ENCODE measurements around the gene TRIP6. TPM values are rescaled to one million over a fixed set of nuclear protein-coding genes. Genes with fewer than 3 reads are reported as not detected.

TRIP6 gene
- total RNA-seq, 1 donor from 2014 or later: 13.1 TPM

DNA sequence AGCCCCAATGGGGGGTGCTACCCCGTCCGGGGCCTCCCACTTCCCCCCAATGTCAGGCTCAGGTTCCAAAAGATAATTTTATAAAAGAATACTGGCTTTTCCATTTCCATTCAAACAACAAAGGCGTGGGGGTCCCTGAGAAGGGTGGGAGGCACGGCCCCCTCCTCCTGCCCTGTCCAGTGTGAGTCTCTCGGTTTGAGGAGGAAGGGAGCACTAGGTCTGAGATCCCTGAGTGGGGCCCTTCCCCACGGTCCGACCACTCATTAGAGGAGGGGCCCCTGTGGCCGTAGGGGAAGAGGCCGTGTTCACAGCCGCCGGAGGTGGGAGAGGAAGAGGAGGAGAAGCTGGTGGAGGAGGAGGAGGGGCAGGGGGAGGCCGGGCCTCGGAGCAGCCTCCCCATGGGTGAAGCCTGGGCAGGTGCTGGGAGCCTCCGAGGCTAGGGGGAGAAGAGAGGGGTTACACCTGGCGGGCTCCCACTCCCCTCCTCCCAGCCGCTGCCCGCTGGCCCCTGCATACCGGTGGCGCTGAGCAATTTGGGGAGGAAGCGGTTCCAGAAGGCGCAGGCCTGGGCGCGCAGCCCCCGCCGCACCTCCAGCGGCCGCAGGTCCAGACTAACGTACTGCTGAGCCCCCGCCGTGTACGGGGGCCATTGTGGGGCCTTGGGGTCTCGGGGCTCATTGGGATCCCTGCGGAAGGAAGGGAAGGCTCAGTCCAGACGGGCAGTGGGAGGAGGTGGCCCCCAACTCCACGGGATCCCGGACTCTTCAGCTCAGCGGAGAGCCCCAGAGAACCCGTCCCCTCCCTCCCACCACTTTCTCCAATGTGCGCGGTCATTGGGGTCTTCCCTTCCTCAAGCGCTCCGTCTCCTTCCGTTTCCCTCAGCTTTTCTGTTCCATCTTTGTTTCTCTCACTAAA lies 23.7 kb downstream of the TRIP6 start:
- peaks cover 14% of the 10 kb centered on the region for H3K9me3 Mint-ChIP-seq (ENCODE audit: unreplicated experiment)
- peak overlapping the region; percentile 94 for H3K27ac Mint-ChIP-seq (ENCODE audit: unreplicated experiment)
- no peaks in the 10 kb centered on the region for H3K36me3 Mint-ChIP-seq (ENCODE audit: unreplicated experiment)
- H3K4me1 Mint-ChIP-seq (ENCODE audit: low read depth, unreplicated experiment): peaks cover 12% of the 10 kb centered on the region
- peaks cover 16% of the 10 kb centered on the region for H3K27me3 Mint-ChIP-seq (ENCODE audit: unreplicated experiment)
- peak; percentile 24 for DNase-seq
- TF ChIP-seq, protein P1, sequence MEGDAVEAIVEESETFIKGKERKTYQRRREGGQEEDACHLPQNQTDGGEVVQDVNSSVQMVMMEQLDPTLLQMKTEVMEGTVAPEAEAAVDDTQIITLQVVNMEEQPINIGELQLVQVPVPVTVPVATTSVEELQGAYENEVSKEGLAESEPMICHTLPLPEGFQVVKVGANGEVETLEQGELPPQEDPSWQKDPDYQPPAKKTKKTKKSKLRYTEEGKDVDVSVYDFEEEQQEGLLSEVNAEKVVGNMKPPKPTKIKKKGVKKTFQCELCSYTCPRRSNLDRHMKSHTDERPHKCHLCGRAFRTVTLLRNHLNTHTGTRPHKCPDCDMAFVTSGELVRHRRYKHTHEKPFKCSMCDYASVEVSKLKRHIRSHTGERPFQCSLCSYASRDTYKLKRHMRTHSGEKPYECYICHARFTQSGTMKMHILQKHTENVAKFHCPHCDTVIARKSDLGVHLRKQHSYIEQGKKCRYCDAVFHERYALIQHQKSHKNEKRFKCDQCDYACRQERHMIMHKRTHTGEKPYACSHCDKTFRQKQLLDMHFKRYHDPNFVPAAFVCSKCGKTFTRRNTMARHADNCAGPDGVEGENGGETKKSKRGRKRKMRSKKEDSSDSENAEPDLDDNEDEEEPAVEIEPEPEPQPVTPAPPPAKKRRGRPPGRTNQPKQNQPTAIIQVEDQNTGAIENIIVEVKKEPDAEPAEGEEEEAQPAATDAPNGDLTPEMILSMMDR (IDR thresholded peaks at IDR 0.05; ENCODE audit: partially characterized antibody, unreplicated experiment): no peak
- peak overlapping the region; percentile 90 for H3K4me3 Mint-ChIP-seq (ENCODE audit: unreplicated experiment)

DNA sequence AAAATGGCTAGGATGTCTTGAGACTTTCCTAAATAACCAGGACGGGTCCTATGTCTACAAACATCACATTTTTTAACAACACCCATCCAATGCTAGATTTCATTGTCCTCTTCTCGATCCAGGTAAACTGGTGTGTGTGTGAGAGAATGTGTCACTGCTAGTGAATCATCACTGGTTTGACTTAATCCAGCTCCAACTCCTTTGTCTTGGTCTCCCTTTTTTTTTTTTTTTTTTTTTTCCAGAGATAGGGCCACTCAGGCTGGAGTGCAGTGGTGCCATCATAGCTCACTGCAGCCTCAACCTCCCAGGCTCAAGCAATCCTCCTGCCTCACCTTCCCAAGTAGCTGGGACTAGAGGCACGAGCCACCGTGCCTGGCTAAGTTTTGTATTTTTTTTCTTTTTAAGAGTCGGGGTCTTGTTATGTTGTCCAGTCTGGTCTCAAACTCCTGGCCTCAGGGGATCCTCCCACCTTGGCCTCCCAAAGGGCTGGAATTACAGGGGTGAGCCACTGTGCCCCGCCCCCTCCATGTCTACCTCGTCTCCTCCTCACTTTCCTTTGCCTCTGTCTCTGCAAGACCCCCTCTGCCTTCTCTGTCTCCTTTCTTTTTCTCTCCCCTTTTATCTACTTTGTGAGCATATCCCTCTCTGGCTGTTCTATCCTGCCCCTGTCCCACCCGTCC lies 24.5 kb downstream of the TRIP6 start:
- peaks cover 17% of the 10 kb centered on the region for H3K4me1 Mint-ChIP-seq (ENCODE audit: low read depth, unreplicated experiment)
- H3K27me3 Mint-ChIP-seq (ENCODE audit: unreplicated experiment): peaks cover 22% of the 10 kb centered on the region
- TF ChIP-seq, protein P1 (IDR thresholded peaks at IDR 0.05; ENCODE audit: partially characterized antibody, unreplicated experiment): no peak
- peak overlapping the region; percentile 91 for H3K27ac Mint-ChIP-seq (ENCODE audit: unreplicated experiment)
- peaks cover 18% of the 10 kb centered on the region for H3K9me3 Mint-ChIP-seq (ENCODE audit: unreplicated experiment)
- DNase-seq: no peak
- peak overlapping the region; percentile 86 for H3K4me3 Mint-ChIP-seq (ENCODE audit: unreplicated experiment)
- H3K36me3 Mint-ChIP-seq (ENCODE audit: unreplicated experiment): no peaks in the 10 kb centered on the region

GRCh38 chr7:100892364-100893317 lies 25.5 kb downstream of the TRIP6 start:
- Mint-ChIP-seq H3K4me1 (ENCODE audit: low read depth, unreplicated experiment) (peaks cover 16% of the 10 kb centered on the region), H3K36me3 (ENCODE audit: unreplicated experiment) (no peaks in the 10 kb centered on the region), H3K27ac (ENCODE audit: unreplicated experiment) (no peak overlapping the region), H3K4me3 (ENCODE audit: unreplicated experiment) (peak overlapping the region; percentile 61), H3K9me3 (ENCODE audit: unreplicated experiment) (peaks cover 16% of the 10 kb centered on the region), H3K27me3 (ENCODE audit: unreplicated experiment) (peaks cover 22% of the 10 kb centered on the region)
- DNase-seq: no peak
- TF ChIP-seq, protein P1 (IDR thresholded peaks at IDR 0.05; ENCODE audit: partially characterized antibody, unreplicated experiment): no peak

DNA sequence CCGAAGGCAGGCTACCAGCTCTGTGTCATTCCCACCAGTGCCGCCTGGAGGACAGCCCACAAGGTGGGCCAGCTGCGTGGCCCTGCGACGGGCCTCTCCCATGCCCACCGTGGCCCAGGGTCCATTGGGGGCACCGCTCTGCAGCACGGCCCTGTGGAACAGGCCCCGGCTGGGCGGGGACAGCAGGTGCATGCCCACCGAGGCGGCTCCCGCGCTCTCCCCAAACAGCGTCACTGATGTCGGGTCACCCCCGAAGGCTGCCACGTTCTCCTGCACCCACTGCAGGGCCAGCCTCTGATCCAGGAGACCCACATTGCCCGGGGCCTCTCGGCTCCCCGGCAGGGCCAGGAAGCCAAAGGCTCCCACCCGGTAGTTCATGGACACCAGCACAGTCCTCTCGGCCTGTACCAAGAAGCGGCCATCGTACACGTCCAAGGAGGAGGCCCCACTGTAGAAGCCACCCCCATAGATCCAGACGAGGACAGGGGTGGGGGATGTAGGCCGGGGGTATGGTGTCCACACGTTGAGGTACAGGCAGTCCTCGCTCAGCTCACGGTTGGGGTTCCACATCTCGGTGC lies 26.2 kb downstream of the TRIP6 start:
- no peak overlapping the region for H3K4me3 Mint-ChIP-seq (ENCODE audit: unreplicated experiment)
- peaks cover 17% of the 10 kb centered on the region for H3K27me3 Mint-ChIP-seq (ENCODE audit: unreplicated experiment)
- peaks cover 13% of the 10 kb centered on the region for H3K4me1 Mint-ChIP-seq (ENCODE audit: low read depth, unreplicated experiment)

More for the DNA sequence above, 26.2 kb downstream of the TRIP6 start:
- Mint-ChIP-seq H3K27ac (ENCODE audit: unreplicated experiment) (no peak overlapping the region), H3K9me3 (ENCODE audit: unreplicated experiment) (peaks cover 17% of the 10 kb centered on the region), H3K36me3 (ENCODE audit: unreplicated experiment) (no peaks in the 10 kb centered on the region)
- no peak for DNase-seq
- TF ChIP-seq, protein P1 (IDR thresholded peaks at IDR 0.05; ENCODE audit: partially characterized antibody, unreplicated experiment): no peak

All from glutamatergic neuron (in vitro differentiated cells).